HG03039 (cell line): ENCODE measurements around the gene RASAL2.

Experiments
- ATAC-seq: cut with Tn5 transposase; IDR thresholded peaks from one replicate; pipeline ENCODE4 v1.9.1; 2021; ENCODE audit warnings: mild to moderate bottlenecking, moderate library complexity; ENCODE audit not compliant: unreplicated experiment

Gene RASAL2

GRCh38 chr1:178528953-178529335, 435.0 kb downstream of the RASAL2 start:
- no peak for ATAC-seq

GRCh38 chr1:178529364-178530036, 435.6 kb downstream of the RASAL2 start:
- ATAC-seq = no peak

GRCh38 chr1:178530037-178530402, 436.1 kb downstream of the RASAL2 start:
- ATAC-seq = no peak

- ATAC-seq = no peak
Observed at GRCh38 chr1:178530502-178530901, 436.6 kb downstream of the RASAL2 start.

GRCh38 chr1:178531887-178532286, 438.0 kb downstream of the RASAL2 start:
- no peak for ATAC-seq

- peak; percentile 64 for ATAC-seq
Observed at GRCh38 chr1:178532392-178532791, 438.5 kb downstream of the RASAL2 start.

GRCh38 chr1:178533121-178533946, 439.4 kb downstream of the RASAL2 start:
- ATAC-seq = no peak
